Activated CD4-positive, alpha-beta T cell treated with anti-CD3 and anti-CD28 coated beads, Interleukin-2, amount 10 ng/mL, durations not matched to agents 24 days and 14 days (primary cell): ENCODE measurements around the gene GPRC5B. TPM values are rescaled to one million over a fixed set of nuclear protein-coding genes. Genes with fewer than 3 reads are reported as not detected.

Source experiments
- DNase-seq: peaks from one replicate; pipeline ENCODE4 v3.0.0; 2022
- H3K27ac Mint-ChIP-seq: one replicate; pipeline ENCODE4 v1.8.0; 2022; ENCODE audit warnings: mild to moderate bottlenecking, mixed read lengths
- H3K27me3 Mint-ChIP-seq: one replicate; pipeline ENCODE4 v1.8.0; 2022; ENCODE audit warnings: mixed read lengths
- H3K36me3 Mint-ChIP-seq: one replicate; pipeline ENCODE4 v1.8.0; 2022; ENCODE audit warnings: low read depth, mild to moderate bottlenecking, mixed read lengths
- H3K4me1 Mint-ChIP-seq: one replicate; pipeline ENCODE4 v1.8.0; 2021; ENCODE audit warnings: mixed read lengths
- H3K4me3 Mint-ChIP-seq: one replicate; pipeline ENCODE4 v1.8.0; 2022; ENCODE audit warnings: mild to moderate bottlenecking, moderate library complexity, mixed read lengths
- H3K9me3 Mint-ChIP-seq: one replicate; pipeline ENCODE4 v1.8.0; 2021; ENCODE audit warnings: mixed read lengths
- intact Hi-C: fragments of 100-400 bp; cut with micrococcal nuclease; formaldehyde crosslinking; loops from one replicate; pipeline ENCODE4 v1.15.1; 2023
- total RNA-seq: library from RNA; stranded (reverse); gene quantifications from 2 replicates; pipeline ENCODE4 v1.2.3, GENCODE V29; 2022

Gene GPRC5B
- total RNA-seq, 1 donor from 2014 or later = 0.28 TPM

GRCh38 chr16:19817875-19818274 lies 66.8 kb downstream of the GPRC5B start:
- Mint-ChIP-seq H3K36me3 (no peaks in the 10 kb centered on the region), H3K9me3 (no peaks in the 10 kb centered on the region), H3K27ac (no peak overlapping the region), H3K4me3 (no peak overlapping the region), H3K27me3 (peaks cover 5% of the 10 kb centered on the region), H3K4me1 (no peaks in the 10 kb centered on the region)
- no peak for DNase-seq
- intact Hi-C loops = no loop called here

- H3K27me3 Mint-ChIP-seq = peaks cover 5% of the 10 kb centered on the region
- H3K4me3 Mint-ChIP-seq = no peak overlapping the region
- no peak overlapping the region for H3K27ac Mint-ChIP-seq
- no peaks in the 10 kb centered on the region for H3K4me1 Mint-ChIP-seq
- intact Hi-C loops = no loop called here
- H3K9me3 Mint-ChIP-seq = no peaks in the 10 kb centered on the region
- DNase-seq = no peak
- no peaks in the 10 kb centered on the region for H3K36me3 Mint-ChIP-seq
Measured at GRCh38 chr16:19817122-19817521, 67.5 kb downstream of the GPRC5B start.

- intact Hi-C loops = no loop called here
- no peak overlapping the region for H3K4me3 Mint-ChIP-seq
- H3K9me3 Mint-ChIP-seq = no peaks in the 10 kb centered on the region
Measured at GRCh38 chr16:19815418-19815817, 69.2 kb downstream of the GPRC5B start.

GRCh38 chr16:19812986-19813385 lies 71.7 kb downstream of the GPRC5B start:
- H3K9me3 Mint-ChIP-seq = no peaks in the 10 kb centered on the region
- H3K4me3 Mint-ChIP-seq = no peak overlapping the region
- peak; percentile 6 for DNase-seq
- H3K4me1 Mint-ChIP-seq = peaks cover 5% of the 10 kb centered on the region
- H3K36me3 Mint-ChIP-seq = no peaks in the 10 kb centered on the region
- intact Hi-C loops = no loop called here
- no peak overlapping the region for H3K27ac Mint-ChIP-seq
- H3K27me3 Mint-ChIP-seq = peaks cover 3% of the 10 kb centered on the region

More at GRCh38 chr16:19815418-19815817, 69.2 kb downstream of the GPRC5B start:
- Mint-ChIP-seq H3K27me3 (peaks cover 5% of the 10 kb centered on the region), H3K4me1 (no peaks in the 10 kb centered on the region), H3K36me3 (no peaks in the 10 kb centered on the region), H3K27ac (no peak overlapping the region)
- DNase-seq = no peak

- Mint-ChIP-seq H3K9me3 (peaks cover 4% of the 10 kb centered on the region), H3K4me1 (peaks cover 5% of the 10 kb centered on the region), H3K27ac (no peak overlapping the region), H3K36me3 (no peaks in the 10 kb centered on the region), H3K4me3 (no peak overlapping the region), H3K27me3 (peaks cover 2% of the 10 kb centered on the region)
- intact Hi-C loops = no loop called here
- DNase-seq = peak; percentile 31
Measured at GRCh38 chr16:19810817-19811731, 73.6 kb downstream of the GPRC5B start.

- Mint-ChIP-seq H3K9me3 (peaks cover 18% of the 10 kb centered on the region), H3K27me3 (peaks cover 1% of the 10 kb centered on the region), H3K4me1 (peaks cover 14% of the 10 kb centered on the region), H3K4me3 (no peak overlapping the region), H3K27ac (no peak overlapping the region), H3K36me3 (peaks cover 4% of the 10 kb centered on the region)
- intact Hi-C loops = no loop called here
- DNase-seq = no peak
Measured at GRCh38 chr16:19809693-19810092, 75.0 kb downstream of the GPRC5B start.

- Mint-ChIP-seq H3K36me3 (peaks cover 4% of the 10 kb centered on the region), H3K9me3 (peaks cover 18% of the 10 kb centered on the region), H3K4me1 (peaks cover 18% of the 10 kb centered on the region), H3K4me3 (no peak overlapping the region), H3K27ac (no peak overlapping the region), H3K27me3 (no peaks in the 10 kb centered on the region)
- intact Hi-C loops = no loop called here
- peak; percentile 48 for DNase-seq
Measured at GRCh38 chr16:19809121-19809635, 75.5 kb downstream of the GPRC5B start.

GRCh38 chr16:19808061-19808641 lies 76.5 kb downstream of the GPRC5B start:
- Mint-ChIP-seq H3K36me3 (peaks cover 4% of the 10 kb centered on the region), H3K27ac (no peak overlapping the region), H3K9me3 (peaks cover 18% of the 10 kb centered on the region), H3K4me3 (no peak overlapping the region), H3K4me1 (peaks cover 20% of the 10 kb centered on the region), H3K27me3 (no peaks in the 10 kb centered on the region)
- DNase-seq = peak; percentile 50
- intact Hi-C loops = no loop called here

Other genes starting within 250 kb of the GPRC5B start
- 36.9 and 37.0 TPM in 2 replicates for gene KNOP1, start 166.6 kb downstream of the GPRC5B start, total RNA-seq
- 1.0 and 2.0 TPM in 2 replicates for gene IQCK, start 166.6 kb downstream of the GPRC5B start, total RNA-seq
- not detected in 2 replicates for gene GPR139, start 189.0 kb upstream of the GPRC5B start, total RNA-seq